Occipital lobe (tissue), 2 donors: Measurements from ENCODE around the gene EN2. TPM values are rescaled to one million over a fixed set of nuclear protein-coding genes. Genes with fewer than 3 reads are reported as not detected.
"Not testable (repeated sequence)": the region's sequence is repeated elsewhere in the genome, so short reads cannot be mapped to it uniquely, and the experiment has no call there.

Experiments
- DNase-seq: peaks from one replicate; lab custom pipeline; 2025; lab: John Stamatoyannopoulos, UW
- total RNA-seq: library from RNA; depleted of rRNA; stranded (reverse); fragments of >200 nt; gene quantifications from one replicate; pipeline ENCODE4 v1.2.3, GENCODE V29; 2014

The EN2 gene
- total RNA-seq, 1 donor from 2014 or later, result not detected

- DNase-seq, result no peak
Measured at GRCh38 chr7:155425887-155426286, 32.0 kb upstream of the EN2 start.

GRCh38 chr7:155426543-155427410 is 31.2 kb upstream of the EN2 start:
- DNase-seq, result no peak

GRCh38 chr7:155427411-155428038 is 30.4 kb upstream of the EN2 start:
- no peak for DNase-seq

- no peak for DNase-seq
Measured at GRCh38 chr7:155428171-155428834, 29.6 kb upstream of the EN2 start.

GRCh38 chr7:155429651-155430050 is 28.3 kb upstream of the EN2 start:
- DNase-seq, result no peak

- no peak for DNase-seq
Measured at GRCh38 chr7:155430606-155431005, 27.3 kb upstream of the EN2 start.

GRCh38 chr7:155431231-155431630 is 26.7 kb upstream of the EN2 start:
- no peak for DNase-seq

- no peak for DNase-seq
Measured at GRCh38 chr7:155431711-155432110, 26.2 kb upstream of the EN2 start.

- DNase-seq, result no peak
Measured at GRCh38 chr7:155435110-155435509, 22.8 kb upstream of the EN2 start.

- DNase-seq, result no peak
Measured at GRCh38 chr7:155437836-155438235, 20.1 kb upstream of the EN2 start.

- no peak for DNase-seq
Measured at GRCh38 chr7:155438777-155439176, 19.2 kb upstream of the EN2 start.

GRCh38 chr7:155439311-155440017 is 18.5 kb upstream of the EN2 start:
- DNase-seq, result no peak

- DNase-seq, result no peak
Measured at GRCh38 chr7:155440018-155440410, 17.9 kb upstream of the EN2 start.

GRCh38 chr7:155441856-155442255 is 16.1 kb upstream of the EN2 start:
- DNase-seq, result no peak

- DNase-seq, result no peak
Measured at GRCh38 chr7:155444746-155445145, 13.2 kb upstream of the EN2 start.

GRCh38 chr7:155445606-155446005 is 12.3 kb upstream of the EN2 start:
- DNase-seq, result not testable (repeated sequence)

GRCh38 chr7:155447603-155448002 is 10.3 kb upstream of the EN2 start:
- DNase-seq, result no peak

- DNase-seq, result no peak
Measured at GRCh38 chr7:155448632-155449007, 9.3 kb upstream of the EN2 start.

- no peak for DNase-seq
Measured at GRCh38 chr7:155449008-155449868, 8.7 kb upstream of the EN2 start.

- DNase-seq, result no peak
Measured at GRCh38 chr7:155449869-155450557, 7.9 kb upstream of the EN2 start.
